CD14-positive monocyte (primary cell): ENCODE data around the gene SETD6. TPM values are rescaled to one million over a fixed set of nuclear protein-coding genes. Genes with fewer than 3 reads are reported as not detected.

Source experiments
- DNase-seq, 3 donors: peaks; one replicate each; pipeline ENCODE4 v3.0.0-alpha.2; 2011 to 2022
- H2AFZ ChIP-seq: 2 replicates; pipeline ENCODE4 v1.6.0; 2012; ENCODE audit warnings: mild to moderate bottlenecking, low read depth, low read length, inconsistent platforms; ENCODE audit not compliant: insufficient read depth, poor library complexity, severe bottlenecking
- H3K27ac ChIP-seq, 2 donors: 1 replicate in 1 of 2; 2 replicates in 1 of 2; pipeline ENCODE4 v1.5.1; 2012 to 2013; ENCODE audit warnings: low read length in 2 of 2, control low read depth in 1 of 2, inconsistent platforms in 1 of 2, low read depth in 1 of 2, mild to moderate bottlenecking in 1 of 2
- H3K27me3 ChIP-seq, 2 donors: one replicate each; pipeline versions ENCODE4 v1.6.0 to v1.6.1; 2011 to 2013; ENCODE audit warnings: low read length in 2 of 2; ENCODE audit not compliant: control insufficient read depth in 2 of 2, insufficient read depth in 2 of 2
- H3K36me3 ChIP-seq, 2 donors: replicated peaks in 1 of 2; 1 replicate in 1 of 2; 2 replicates in 1 of 2; pipeline versions ENCODE4 v1.5.1 to v1.6.1; 2012 to 2013; ENCODE audit warnings: low read length in 2 of 2, control low read depth in 1 of 2, inconsistent platforms in 1 of 2, mild to moderate bottlenecking in 1 of 2; ENCODE audit not compliant: insufficient read depth in 2 of 2, control insufficient read depth in 1 of 2
- H3K4me1 ChIP-seq, 2 donors: 1 replicate in 1 of 2; 2 replicates in 1 of 2; pipeline versions ENCODE4 v1.5.1 to v1.6.1; 2012 to 2013; ENCODE audit warnings: low read length in 2 of 2, control low read depth in 1 of 2, inconsistent platforms in 1 of 2, mild to moderate bottlenecking in 1 of 2, moderate library complexity in 1 of 2; ENCODE audit not compliant: insufficient read depth in 2 of 2, control insufficient read depth in 1 of 2
- H3K4me2 ChIP-seq: replicated peaks from 2 replicates; pipeline ENCODE3; 2012; ENCODE audit warnings: low read length, moderate library complexity, mild to moderate bottlenecking; ENCODE audit not compliant: poor library complexity, severe bottlenecking; ENCODE audit errors: extremely low read depth
- H3K4me3 ChIP-seq, 3 experiments: fragments of 200-600 bp in 1 of 3; sonication (generic) in 1 of 3; replicated peaks in 1 of 3; 1 replicate in 2 of 3; 2 replicates in 1 of 3; pipeline ENCODE4 v1.5.1; 2011 to 2013; ENCODE audit warnings: low read length in 3 of 3, mild to moderate bottlenecking in 3 of 3, control low read depth in 2 of 3, low read depth in 2 of 3, inconsistent platforms in 1 of 3, moderate library complexity in 1 of 3
- H3K79me2 ChIP-seq: 2 replicates; pipeline ENCODE4 v1.6.0; 2012; ENCODE audit warnings: mild to moderate bottlenecking, control low read depth, inconsistent platforms, low read length, moderate library complexity; ENCODE audit not compliant: insufficient read depth
- H3K9ac ChIP-seq: 2 replicates; pipeline ENCODE4 v1.6.0; 2017; ENCODE audit warnings: low read length, mild to moderate bottlenecking; ENCODE audit not compliant: insufficient read depth, poor library complexity, severe bottlenecking
- H3K9me3 ChIP-seq, 2 donors: replicated peaks in 1 of 2; 1 replicate in 1 of 2; 2 replicates in 1 of 2; pipeline versions ENCODE4 v1.5.1 to v1.6.1; 2012 to 2013; ENCODE audit warnings: low read length in 2 of 2, control low read depth in 1 of 2; ENCODE audit not compliant: control insufficient read depth in 1 of 2, insufficient read depth in 1 of 2
- H4K20me1 ChIP-seq: 2 replicates; pipeline ENCODE4 v1.6.0; 2012; ENCODE audit warnings: mild to moderate bottlenecking, low read length, control low read depth, moderate library complexity; ENCODE audit not compliant: insufficient read depth
- H3K27ac Mint-ChIP-seq, 7 donors: one replicate each; pipeline ENCODE4 v1.8.0; 2020; ENCODE audit warnings: mild to moderate bottlenecking in 7 of 7, mixed read lengths in 7 of 7, moderate library complexity in 6 of 7, inconsistent platforms in 2 of 7
- H3K27me3 Mint-ChIP-seq, 3 donors: one replicate each; pipeline ENCODE4 v1.8.0; 2021 to 2022; ENCODE audit warnings: low read depth in 3 of 3, mild to moderate bottlenecking in 3 of 3, mixed read lengths in 3 of 3, moderate library complexity in 3 of 3, inconsistent platforms in 1 of 3
- H3K36me3 Mint-ChIP-seq, 2 donors: one replicate each; pipeline ENCODE4 v1.8.0; 2020; ENCODE audit warnings: mixed read lengths in 2 of 2, inconsistent platforms in 1 of 2, mild to moderate bottlenecking in 1 of 2
- H3K4me1 Mint-ChIP-seq: one replicate; pipeline ENCODE4 v1.8.0; 2020; ENCODE audit warnings: mild to moderate bottlenecking, mixed read lengths
- H3K4me3 Mint-ChIP-seq, 2 donors: one replicate each; pipeline ENCODE4 v1.8.0; 2020; ENCODE audit warnings: mild to moderate bottlenecking in 2 of 2, mixed read lengths in 2 of 2, moderate library complexity in 1 of 2
- H3K9me3 Mint-ChIP-seq, 7 donors: one replicate each; pipeline ENCODE4 v1.8.0; 2020 to 2022; ENCODE audit warnings: mixed read lengths in 7 of 7, mild to moderate bottlenecking in 6 of 7, moderate library complexity in 6 of 7, inconsistent platforms in 2 of 7
- WGBS: methylation state at CpG from one replicate; pipeline ENCODE4 v1.1.5; 2013; ENCODE audit warnings: missing lambda C conversion rate; ENCODE audit not compliant: insufficient coverage; 5-methylcytosine and 5-hydroxymethylcytosine counted together
- intact Hi-C, 2 donors: fragments of 100-400 bp; cut with micrococcal nuclease; formaldehyde crosslinking; loops; one replicate each; pipeline versions ENCODE4 v1.15.0 to v1.15.1; 2023
- polyA plus RNA-seq, 3 donors: library from polyadenylated mRNA; depleted of rRNA in 1 of 3; unstranded in 2 of 3; stranded (reverse) in 1 of 3; fragments of 300-500 nt in 2 of 3; fragments of >200 nt in 1 of 3; fragmentation: Illumina TruSeq in 2 of 3; gene quantifications; 1 replicate in 2 of 3; 2 replicates in 1 of 3; pipeline ENCODE4 v1.2.3, GENCODE V29; 2012 to 2021
- TF ChIP-seq, protein P1 (sequence below): fragments of 200-600 bp; IDR thresholded peaks from one replicate; pipeline ENCODE4 v1.8.0; 2022; ENCODE audit warnings: antibody characterized with exemption, mild to moderate bottlenecking

The SETD6 gene
- polyA plus RNA-seq, 3 donors = 2.5 to 13.7 (median 3.4) TPM

GRCh38 chr16:58510097-58510775 is 5.1 kb upstream of the SETD6 start:
- H3K4me3 ChIP-seq = no peak overlapping the region
- H3K36me3 ChIP-seq = no peaks in the 10 kb centered on the region
- H3K4me1 ChIP-seq = peaks cover 6 to 8% of the 10 kb centered on the region in 2 donors
- no peak overlapping the region for H3K9ac ChIP-seq
- TF ChIP-seq, protein P1, sequence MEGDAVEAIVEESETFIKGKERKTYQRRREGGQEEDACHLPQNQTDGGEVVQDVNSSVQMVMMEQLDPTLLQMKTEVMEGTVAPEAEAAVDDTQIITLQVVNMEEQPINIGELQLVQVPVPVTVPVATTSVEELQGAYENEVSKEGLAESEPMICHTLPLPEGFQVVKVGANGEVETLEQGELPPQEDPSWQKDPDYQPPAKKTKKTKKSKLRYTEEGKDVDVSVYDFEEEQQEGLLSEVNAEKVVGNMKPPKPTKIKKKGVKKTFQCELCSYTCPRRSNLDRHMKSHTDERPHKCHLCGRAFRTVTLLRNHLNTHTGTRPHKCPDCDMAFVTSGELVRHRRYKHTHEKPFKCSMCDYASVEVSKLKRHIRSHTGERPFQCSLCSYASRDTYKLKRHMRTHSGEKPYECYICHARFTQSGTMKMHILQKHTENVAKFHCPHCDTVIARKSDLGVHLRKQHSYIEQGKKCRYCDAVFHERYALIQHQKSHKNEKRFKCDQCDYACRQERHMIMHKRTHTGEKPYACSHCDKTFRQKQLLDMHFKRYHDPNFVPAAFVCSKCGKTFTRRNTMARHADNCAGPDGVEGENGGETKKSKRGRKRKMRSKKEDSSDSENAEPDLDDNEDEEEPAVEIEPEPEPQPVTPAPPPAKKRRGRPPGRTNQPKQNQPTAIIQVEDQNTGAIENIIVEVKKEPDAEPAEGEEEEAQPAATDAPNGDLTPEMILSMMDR = no peak
- Mint-ChIP-seq H3K27ac (no peak overlapping the region), H3K9me3 (no peaks in the 10 kb centered on the region), H3K36me3 (no peaks in the 10 kb centered on the region), H3K27me3 (peaks cover 0 to 7% (median 5%) of the 10 kb centered on the region in 3 donors), H3K4me1 (peaks cover 6% of the 10 kb centered on the region), H3K4me3 (no peak overlapping the region)
- intact Hi-C loops = loop anchor here (10.0 kb wide), 2 partner anchors 115 to 155 kb away; partner anchors contain the start of gene CNOT1 (in 1 of the 2)
- H3K9me3 ChIP-seq = no peaks in the 10 kb centered on the region
- H3K27ac ChIP-seq = no peak overlapping the region
- H3K4me2 ChIP-seq = no peak overlapping the region
- no peaks in the 10 kb centered on the region for H4K20me1 ChIP-seq
- WGBS = 97% methylated on average over 14 of the region's 18 CpGs
- H3K79me2 ChIP-seq = no peaks in the 10 kb centered on the region
- no peak for DNase-seq
- no peak overlapping the region for H2AFZ ChIP-seq
- no peaks in the 10 kb centered on the region for H3K27me3 ChIP-seq

DNA sequence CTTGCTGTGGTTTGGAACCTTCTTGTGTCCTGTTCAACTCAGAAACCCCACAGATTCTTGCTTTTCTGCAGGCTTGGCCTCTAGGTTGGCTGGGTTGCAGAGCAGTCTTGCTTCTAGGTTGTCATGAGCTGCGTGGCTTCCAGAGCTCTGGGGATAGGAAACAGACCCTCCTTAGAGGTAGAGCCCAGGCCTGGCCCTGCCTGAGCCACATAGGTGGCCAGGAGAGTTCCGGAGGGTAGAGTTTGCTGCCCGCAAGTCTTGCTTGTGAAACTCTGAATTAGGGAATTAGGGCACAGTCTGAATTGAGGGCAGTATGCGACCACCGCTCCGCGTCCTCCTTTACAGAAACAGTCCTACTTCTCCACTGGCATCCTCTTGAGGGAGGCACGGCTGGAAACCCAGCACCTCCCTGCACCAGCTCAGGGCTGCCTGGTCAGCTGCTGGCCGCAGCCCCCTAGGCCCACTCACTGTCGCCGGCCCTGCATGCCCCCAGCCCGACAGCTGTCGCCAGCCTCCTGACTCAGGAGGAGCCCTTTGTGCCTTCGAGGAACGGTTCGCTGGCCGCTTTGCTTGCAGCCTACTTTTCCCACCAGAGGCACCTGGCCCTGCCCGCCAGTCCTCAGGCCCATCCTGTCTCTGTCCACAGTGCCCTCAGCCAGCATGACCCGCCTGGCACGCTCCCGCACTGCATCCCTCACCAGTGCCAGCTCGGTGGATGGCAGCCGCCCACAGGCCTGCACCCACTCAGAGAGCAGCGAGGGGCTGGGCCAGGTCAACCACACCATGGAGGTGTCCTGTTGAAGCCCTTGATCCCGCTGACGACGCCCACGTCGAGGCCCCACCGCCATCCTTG is 4.3 kb upstream of the SETD6 start:
- H3K9me3 ChIP-seq = no peaks in the 10 kb centered on the region
- no peaks in the 10 kb centered on the region for H3K79me2 ChIP-seq
- intact Hi-C loops = loop anchor here (10.0 kb wide), 2 partner anchors 114 to 154 kb away; partner anchors contain the start of gene CNOT1 (in 1 of the 2)
- Mint-ChIP-seq H3K9me3 (no peaks in the 10 kb centered on the region), H3K4me3 (no peak overlapping the region), H3K4me1 (peaks cover 6% of the 10 kb centered on the region), H3K36me3 (no peaks in the 10 kb centered on the region), H3K27me3 (peaks cover 0 to 5% (median 2%) of the 10 kb centered on the region in 3 donors), H3K27ac (peak overlapping the region in 1 of 7 donors; percentile 4)
- H3K9ac ChIP-seq = no peak overlapping the region
- no peaks in the 10 kb centered on the region for H3K36me3 ChIP-seq
- TF ChIP-seq, protein P1 = no peak
- H4K20me1 ChIP-seq = no peaks in the 10 kb centered on the region
- H2AFZ ChIP-seq = no peak overlapping the region
- WGBS = 88% methylated on average over 21 of the region's 30 CpGs
- no peak for DNase-seq
- H3K27me3 ChIP-seq = no peaks in the 10 kb centered on the region
- H3K27ac ChIP-seq = no peak overlapping the region
- no peak overlapping the region for H3K4me3 ChIP-seq
- H3K4me1 ChIP-seq = peaks cover 6 to 14% of the 10 kb centered on the region in 2 donors
- no peak overlapping the region for H3K4me2 ChIP-seq
